HepG2 (cell line): ENCODE measurements around the gene AKAP9. TPM values are rescaled to one million over a fixed set of nuclear protein-coding genes. Genes with fewer than 3 reads are reported as not detected.

Source experiments
- ATAC-seq: fragments of 200-7000 bp; cut with Tn5 transposase; 3 replicates; pipeline ENCODE4 v1.9.1; 2020; ENCODE audit warnings: mild to moderate bottlenecking, moderate library complexity
- BruUV-seq: library from RNA; stranded (reverse); fragments of 400-500 nt; replicated peaks from 2 replicates; lab custom pipeline; 2021; lab: Mats Ljungman, UMichigan
- CTCF ChIA-PET: fragments of 300-600 bp; formaldehyde crosslinking; extraction: SDS; loops from one replicate; lab custom pipeline; 2021; ENCODE audit warnings: low total read pairs, inconsistent platforms, low intra/inter-chr PET ratio; lab: Yijun Ruan, JAX
- POLR2A ChIA-PET: fragments of 350-600 bp; sonication (Branson Sonifier 250); formaldehyde crosslinking; loops from one replicate; lab custom pipeline; 2020; ENCODE audit warnings: antibody characterized with exemption, inconsistent platforms; lab: Yijun Ruan, JAX
- DNase-seq: peaks from one replicate; pipeline ENCODE4 v3.0.0-alpha.2; 2015; ENCODE audit warnings: low spot score
- FAIRE-seq: peaks from 3 replicates; lab custom pipeline; 2011; peaks lifted over from hg19 to GRCh38; lab: Jason Lieb, UNC
- H2AFZ ChIP-seq: one replicate; pipeline ENCODE4 v1.6.1; 2011; ENCODE audit warnings: low read length, inconsistent platforms
- H3K27ac ChIP-seq: fragments of 300-600 bp; 3 replicates; pipeline ENCODE4 v1.8.0; 2011; ENCODE audit warnings: mixed run types, mild to moderate bottlenecking, mixed read lengths, low read length, inconsistent platforms; ENCODE audit not compliant: insufficient read depth; ENCODE audit errors: extremely low read length
- H3K27me3 ChIP-seq, 2 experiments: fragments of 200-600 bp in 1 of 2; 2 replicates in 1 of 2; 3 replicates in 1 of 2; pipeline versions ENCODE4 v1.6.0 to v1.8.0; 2011; ENCODE audit warnings: low read length in 2 of 2, mild to moderate bottlenecking in 2 of 2, moderate library complexity in 2 of 2, inconsistent platforms in 1 of 2; ENCODE audit not compliant: insufficient read depth in 2 of 2, control insufficient read depth in 1 of 2
- H3K36me3 ChIP-seq, 2 experiments: fragments of 200-600 bp in 1 of 2; replicated peaks in 1 of 2; 2 replicates in 1 of 2; 3 replicates in 1 of 2; pipeline versions ENCODE4 v1.5.1 to v1.8.0; 2011; ENCODE audit warnings: low read length in 2 of 2, inconsistent platforms in 1 of 2; ENCODE audit not compliant: insufficient read depth in 2 of 2, control insufficient read depth in 1 of 2
- H3K4me1 ChIP-seq: 2 replicates; pipeline ENCODE4 v1.5.1; 2012; ENCODE audit warnings: low read length, inconsistent platforms; ENCODE audit not compliant: insufficient read depth
- H3K4me2 ChIP-seq: 2 replicates; pipeline ENCODE4 v1.6.0; 2011; ENCODE audit warnings: low read depth, low read length, inconsistent platforms
- H3K4me3 ChIP-seq, 3 experiments: fragments of 200-600 bp in 1 of 3; sonication (generic), shearing (Covaris generic) in 1 of 3; replicated peaks in 1 of 3; 2 replicates each; pipeline ENCODE4 v1.5.1; 2011 to 2016; ENCODE audit warnings: low read length in 3 of 3, inconsistent platforms in 2 of 3, low read depth in 2 of 3, mild to moderate bottlenecking in 2 of 3, control low read depth in 1 of 3, mixed read lengths in 1 of 3; ENCODE audit not compliant: insufficient read depth in 1 of 3
- H3K79me2 ChIP-seq: one replicate; pipeline ENCODE4 v1.6.1; 2011; ENCODE audit warnings: low read length, inconsistent platforms; ENCODE audit not compliant: insufficient read depth
- H3K9ac ChIP-seq: 2 replicates; pipeline ENCODE4 v1.6.0; 2011; ENCODE audit warnings: mild to moderate bottlenecking, low read depth, low read length, inconsistent platforms; ENCODE audit not compliant: insufficient read depth
- H3K9me3 ChIP-seq: 2 replicates; pipeline ENCODE4 v1.5.1; 2012; ENCODE audit warnings: mild to moderate bottlenecking, low read length
- H4K20me1 ChIP-seq: 2 replicates; pipeline ENCODE4 v1.6.0; 2011; ENCODE audit warnings: inconsistent platforms, mild to moderate bottlenecking, low read length, moderate library complexity; ENCODE audit not compliant: insufficient read depth
- POLR2AphosphoS2 ChIP-seq: IDR thresholded peaks from 2 replicates; pipeline ENCODE4 v1.6.1; 2011; ENCODE audit warnings: low read depth, low read length, improper control_type of control experiment
- YEATS4 ChIP-seq: sonication (generic); formaldehyde crosslinking; IDR thresholded peaks from 2 replicates; pipeline ENCODE4 v1.4.0; 2020; ENCODE audit warnings: missing genetic modification reagents, borderline replicate concordance
- ZFP37 ChIP-seq: sonication (generic); formaldehyde crosslinking; IDR thresholded peaks from 2 replicates; pipeline ENCODE4 v1.4.0; 2020; ENCODE audit warnings: missing genetic modification reagents, borderline replicate concordance
- ZFP90 ChIP-seq: sonication (generic); formaldehyde crosslinking; IDR thresholded peaks from 2 replicates; pipeline ENCODE4 v1.8.0; 2022; ENCODE audit warnings: missing genetic modification reagents, mild to moderate bottlenecking, inconsistent platforms, borderline replicate concordance
- ZNF230 ChIP-seq: sonication (generic); formaldehyde crosslinking; IDR thresholded peaks from 2 replicates; pipeline ENCODE4 v1.4.0; 2020; ENCODE audit warnings: mild to moderate bottlenecking, missing genetic modification reagents
- ZNF329 ChIP-seq: sonication (generic); formaldehyde crosslinking; IDR thresholded peaks from 2 replicates; pipeline ENCODE4 v1.9.0; 2021; ENCODE audit warnings: low read depth, mild to moderate bottlenecking, missing genetic modification reagents
- ZNF530 ChIP-seq: sonication (generic); formaldehyde crosslinking; IDR thresholded peaks from 2 replicates; pipeline ENCODE4 v1.5.0; 2020; ENCODE audit warnings: low read depth, mild to moderate bottlenecking, missing genetic modification reagents
- ZNF792 ChIP-seq: IDR thresholded peaks from 2 replicates; pipeline ENCODE4 v1.6.1; 2016
- in situ Hi-C: cut with HindIII; loops from 2 replicates; pipeline ENCODE4 v1.10.0; 2017; ENCODE audit warnings: low pct_unique_long_range_greater_than_20kb; ENCODE audit not compliant: extremely low pct_ligation_motif_present
- intact Hi-C: fragments of 100-400 bp; cut with micrococcal nuclease; formaldehyde crosslinking; loops from one replicate; pipeline ENCODE4 v1.10.0; 2022; ENCODE audit not compliant: unreplicated experiment
- polyA plus RNA-seq, 8 experiments: library from polyadenylated mRNA; depleted of rRNA in 3 of 8; stranded (reverse) in 7 of 8; unstranded in 1 of 8; fragments of >200 nt; fragmentation: Illumina TruSeq in 4 of 8; extraction: Trizol in 4 of 8; gene quantifications; 2 replicates each; pipeline versions ENCODE4 v1.2.1 to v1.2.3, GENCODE V29; 2011 to 2016; ENCODE audit warnings: low read depth in 4 of 8, missing spikeins in 1 of 8, mixed read lengths in 1 of 8; ENCODE audit not compliant: insufficient read depth in 1 of 8
- total RNA-seq, 5 experiments: library from RNA; depleted of rRNA; stranded (reverse); fragments of >200 nt; fragmentation: Illumina TruSeq; extraction: Trizol; gene quantifications; 2 replicates each; pipeline ENCODE4 v1.2.3, GENCODE V29; 2016; ENCODE audit warnings: low read depth in 1 of 5
- TF ChIP-seq, protein P1 (sequence below), 2 experiments: sonication (generic) in 1 of 2; formaldehyde crosslinking in 1 of 2; IDR thresholded peaks; 2 replicates each; pipeline versions ENCODE4 v1.4.0 to v1.6.1; 2018 to 2020; ENCODE audit warnings: missing genetic modification reagents in 2 of 2, borderline replicate concordance in 1 of 2, low read depth in 1 of 2, mild to moderate bottlenecking in 1 of 2, missing biosample characterization in 1 of 2
- TF ChIP-seq, protein P2 (sequence below): sonication (generic); formaldehyde crosslinking; IDR thresholded peaks from 2 replicates; pipeline ENCODE4 v1.4.0; 2020; ENCODE audit warnings: missing genetic modification reagents
- TF ChIP-seq, protein P3 (sequence below): sonication (generic); formaldehyde crosslinking; IDR thresholded peaks from 2 replicates; pipeline ENCODE4 v1.5.0; 2020; ENCODE audit warnings: mild to moderate bottlenecking, missing genetic modification reagents, borderline replicate concordance
- TF ChIP-seq, protein P4 (sequence below): sonication (generic); IDR thresholded peaks from 2 replicates; pipeline ENCODE4 v1.6.1; 2016; ENCODE audit warnings: low read depth, borderline replicate concordance

Gene AKAP9
- total and polyA plus RNA-seq, 2 of the 13 experiments (the other 11 are each of a cell fraction or from before 2014, with no cell fraction given) = 27.6 to 33.1 TPM

DNA sequence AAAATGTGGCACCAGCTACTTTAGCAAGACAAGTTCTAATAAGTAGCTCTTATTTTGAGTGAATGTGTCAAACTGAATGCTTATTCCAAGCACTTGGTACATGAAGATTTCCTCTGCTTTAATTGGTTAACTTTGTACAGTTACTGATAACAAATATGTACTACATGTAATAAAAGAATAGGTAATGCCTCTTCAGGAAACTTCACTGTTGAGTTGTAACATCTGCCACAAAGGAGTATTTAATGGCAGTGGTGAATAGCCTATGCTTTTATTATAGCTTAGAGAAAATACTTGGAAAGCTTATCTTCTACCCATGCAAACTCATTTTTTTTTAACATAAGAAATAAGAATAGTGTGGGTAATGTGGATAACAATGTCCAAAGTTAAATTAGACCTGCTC lies 111.0 kb downstream of the AKAP9 start:
- H4K20me1 ChIP-seq = no peaks in the 10 kb centered on the region
- no peak overlapping the region for H3K27ac ChIP-seq
- no peak overlapping the region for H3K4me2 ChIP-seq
- BruUV-seq = no TSS peak
- TF ChIP-seq POLR2AphosphoS2 = no peak
- TF ChIP-seq, protein P1, sequence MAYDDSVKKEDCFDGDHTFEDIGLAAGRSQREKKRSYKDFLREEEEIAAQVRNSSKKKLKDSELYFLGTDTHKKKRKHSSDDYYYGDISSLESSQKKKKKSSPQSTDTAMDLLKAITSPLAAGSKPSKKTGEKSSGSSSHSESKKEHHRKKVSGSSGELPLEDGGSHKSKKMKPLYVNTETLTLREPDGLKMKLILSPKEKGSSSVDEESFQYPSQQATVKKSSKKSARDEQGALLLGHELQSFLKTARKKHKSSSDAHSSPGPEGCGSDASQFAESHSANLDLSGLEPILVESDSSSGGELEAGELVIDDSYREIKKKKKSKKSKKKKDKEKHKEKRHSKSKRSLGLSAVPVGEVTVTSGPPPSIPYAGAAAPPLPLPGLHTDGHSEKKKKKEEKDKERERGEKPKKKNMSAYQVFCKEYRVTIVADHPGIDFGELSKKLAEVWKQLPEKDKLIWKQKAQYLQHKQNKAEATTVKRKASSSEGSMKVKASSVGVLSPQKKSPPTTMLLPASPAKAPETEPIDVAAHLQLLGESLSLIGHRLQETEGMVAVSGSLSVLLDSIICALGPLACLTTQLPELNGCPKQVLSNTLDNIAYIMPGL (CRISPR knock-in tag; IDR thresholded peaks at IDR 0.05; ENCODE audit: borderline replicate concordance in 1 of 2, low read depth in 1 of 2) = no peak
- no peak for TF ChIP-seq ZNF530 (CRISPR knock-in tag)
- no peak for TF ChIP-seq ZNF329 (CRISPR knock-in tag)
- TF ChIP-seq ZFP37 (CRISPR knock-in tag) = no peak
- no peak for TF ChIP-seq ZNF230 (CRISPR knock-in tag)
- TF ChIP-seq, protein P2, sequence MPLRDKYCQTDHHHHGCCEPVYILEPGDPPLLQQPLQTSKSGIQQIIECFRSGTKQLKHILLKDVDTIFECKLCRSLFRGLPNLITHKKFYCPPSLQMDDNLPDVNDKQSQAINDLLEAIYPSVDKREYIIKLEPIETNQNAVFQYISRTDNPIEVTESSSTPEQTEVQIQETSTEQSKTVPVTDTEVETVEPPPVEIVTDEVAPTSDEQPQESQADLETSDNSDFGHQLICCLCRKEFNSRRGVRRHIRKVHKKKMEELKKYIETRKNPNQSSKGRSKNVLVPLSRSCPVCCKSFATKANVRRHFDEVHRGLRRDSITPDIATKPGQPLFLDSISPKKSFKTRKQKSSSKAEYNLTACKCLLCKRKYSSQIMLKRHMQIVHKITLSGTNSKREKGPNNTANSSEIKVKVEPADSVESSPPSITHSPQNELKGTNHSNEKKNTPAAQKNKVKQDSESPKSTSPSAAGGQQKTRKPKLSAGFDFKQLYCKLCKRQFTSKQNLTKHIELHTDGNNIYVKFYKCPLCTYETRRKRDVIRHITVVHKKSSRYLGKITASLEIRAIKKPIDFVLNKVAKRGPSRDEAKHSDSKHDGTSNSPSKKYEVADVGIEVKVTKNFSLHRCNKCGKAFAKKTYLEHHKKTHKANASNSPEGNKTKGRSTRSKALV (CRISPR knock-in tag) = no peak
- TF ChIP-seq, protein P3, sequence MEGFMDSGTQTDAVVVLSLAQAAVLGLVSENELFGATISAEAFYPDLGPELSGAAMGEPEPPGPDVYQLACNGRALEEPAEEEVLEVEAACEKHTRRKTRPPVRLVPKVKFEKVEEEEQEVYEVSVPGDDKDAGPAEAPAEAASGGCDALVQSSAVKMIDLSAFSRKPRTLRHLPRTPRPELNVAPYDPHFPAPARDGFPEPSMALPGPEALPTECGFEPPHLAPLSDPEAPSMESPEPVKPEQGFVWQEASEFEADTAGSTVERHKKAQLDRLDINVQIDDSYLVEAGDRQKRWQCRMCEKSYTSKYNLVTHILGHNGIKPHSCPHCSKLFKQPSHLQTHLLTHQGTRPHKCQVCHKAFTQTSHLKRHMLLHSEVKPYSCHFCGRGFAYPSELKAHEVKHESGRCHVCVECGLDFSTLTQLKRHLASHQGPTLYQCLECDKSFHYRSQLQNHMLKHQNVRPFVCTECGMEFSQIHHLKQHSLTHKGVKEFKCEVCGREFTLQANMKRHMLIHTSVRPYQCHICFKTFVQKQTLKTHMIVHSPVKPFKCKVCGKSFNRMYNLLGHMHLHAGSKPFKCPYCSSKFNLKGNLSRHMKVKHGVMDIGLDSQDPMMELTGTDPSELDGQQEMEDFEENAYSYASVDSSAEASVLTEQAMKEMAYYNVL (CRISPR knock-in tag) = no peak
- TF ChIP-seq, protein P4, sequence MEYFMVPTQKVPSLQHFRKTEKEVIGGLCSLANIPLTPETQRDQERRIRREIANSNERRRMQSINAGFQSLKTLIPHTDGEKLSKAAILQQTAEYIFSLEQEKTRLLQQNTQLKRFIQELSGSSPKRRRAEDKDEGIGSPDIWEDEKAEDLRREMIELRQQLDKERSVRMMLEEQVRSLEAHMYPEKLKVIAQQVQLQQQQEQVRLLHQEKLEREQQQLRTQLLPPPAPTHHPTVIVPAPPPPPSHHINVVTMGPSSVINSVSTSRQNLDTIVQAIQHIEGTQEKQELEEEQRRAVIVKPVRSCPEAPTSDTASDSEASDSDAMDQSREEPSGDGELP = no peak
- no peak for TF ChIP-seq ZNF792 (CRISPR knock-in tag)
- no peak for TF ChIP-seq YEATS4
- TF ChIP-seq ZFP90 (CRISPR knock-in tag) = no peak
- TF ChIP-seq, all 625 proteins: peak for 0
- ATAC-seq (no peak), FAIRE-seq (no peak), DNase-seq (no peak)
- intact Hi-C loops (no loop called here), in situ Hi-C loops (no loop called here)
- H3K36me3 ChIP-seq = peaks cover 0 to 22% of the 10 kb centered on the region in 2 experiments; a peak in 4 of 5 replicates
- H3K27me3 ChIP-seq = no peaks in the 10 kb centered on the region
- no peak overlapping the region for H3K9ac ChIP-seq
- no peak overlapping the region for H2AFZ ChIP-seq
- no peak overlapping the region for H3K4me3 ChIP-seq
- H3K9me3 ChIP-seq = no peaks in the 10 kb centered on the region
- POLR2A ChIA-PET = no interaction called here
- H3K4me1 ChIP-seq = 0 out of 2 replicates have a peak, but pooled peaks cover 4% of the 10 kb centered on the region
- CTCF ChIA-PET = no interaction called here
- no peaks in the 10 kb centered on the region for H3K79me2 ChIP-seq
